ENCODE measurements around the gene OR6X1.

DNA sequence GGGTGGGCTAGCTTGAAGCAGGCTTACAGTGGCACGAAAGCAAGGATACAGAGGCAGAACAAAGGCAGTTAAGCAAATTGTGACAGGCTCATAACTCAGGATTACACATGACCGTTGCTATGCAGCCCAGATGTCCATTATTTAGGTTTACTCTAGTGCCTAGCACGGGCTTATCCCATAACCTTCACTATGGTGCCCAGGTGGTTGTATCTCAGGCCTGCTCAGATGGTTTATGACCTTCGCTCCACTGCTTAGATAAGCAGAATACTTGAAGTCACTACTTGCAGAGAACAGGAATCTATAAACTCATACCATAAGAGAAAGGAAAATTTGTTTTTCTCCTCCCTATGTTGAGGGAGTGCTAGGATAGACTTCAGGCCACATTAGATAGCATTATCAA lies 42.8 kb upstream of the OR6X1 start:
- TF ChIP-seq POLR2A (IDR thresholded peaks at IDR 0.05), result no peak
- TF ChIP-seq, protein P1, sequence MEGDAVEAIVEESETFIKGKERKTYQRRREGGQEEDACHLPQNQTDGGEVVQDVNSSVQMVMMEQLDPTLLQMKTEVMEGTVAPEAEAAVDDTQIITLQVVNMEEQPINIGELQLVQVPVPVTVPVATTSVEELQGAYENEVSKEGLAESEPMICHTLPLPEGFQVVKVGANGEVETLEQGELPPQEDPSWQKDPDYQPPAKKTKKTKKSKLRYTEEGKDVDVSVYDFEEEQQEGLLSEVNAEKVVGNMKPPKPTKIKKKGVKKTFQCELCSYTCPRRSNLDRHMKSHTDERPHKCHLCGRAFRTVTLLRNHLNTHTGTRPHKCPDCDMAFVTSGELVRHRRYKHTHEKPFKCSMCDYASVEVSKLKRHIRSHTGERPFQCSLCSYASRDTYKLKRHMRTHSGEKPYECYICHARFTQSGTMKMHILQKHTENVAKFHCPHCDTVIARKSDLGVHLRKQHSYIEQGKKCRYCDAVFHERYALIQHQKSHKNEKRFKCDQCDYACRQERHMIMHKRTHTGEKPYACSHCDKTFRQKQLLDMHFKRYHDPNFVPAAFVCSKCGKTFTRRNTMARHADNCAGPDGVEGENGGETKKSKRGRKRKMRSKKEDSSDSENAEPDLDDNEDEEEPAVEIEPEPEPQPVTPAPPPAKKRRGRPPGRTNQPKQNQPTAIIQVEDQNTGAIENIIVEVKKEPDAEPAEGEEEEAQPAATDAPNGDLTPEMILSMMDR (IDR thresholded peaks at IDR 0.05), result no peak
- TF ChIP-seq EP300 (IDR thresholded peaks at IDR 0.05), result no peak
